HG03060 (cell line): ENCODE measurements around the gene CHD3.
"Not testable (repeated sequence)": the region's sequence is repeated elsewhere in the genome, so short reads cannot be mapped to it uniquely, and the experiment has no call there.

Experiments
- ATAC-seq: cut with Tn5 transposase; IDR thresholded peaks from one replicate; pipeline ENCODE4 v1.9.1; 2021; ENCODE audit warnings: low read depth, moderate number of reproducible peaks; ENCODE audit not compliant: unreplicated experiment

The CHD3 gene

DNA sequence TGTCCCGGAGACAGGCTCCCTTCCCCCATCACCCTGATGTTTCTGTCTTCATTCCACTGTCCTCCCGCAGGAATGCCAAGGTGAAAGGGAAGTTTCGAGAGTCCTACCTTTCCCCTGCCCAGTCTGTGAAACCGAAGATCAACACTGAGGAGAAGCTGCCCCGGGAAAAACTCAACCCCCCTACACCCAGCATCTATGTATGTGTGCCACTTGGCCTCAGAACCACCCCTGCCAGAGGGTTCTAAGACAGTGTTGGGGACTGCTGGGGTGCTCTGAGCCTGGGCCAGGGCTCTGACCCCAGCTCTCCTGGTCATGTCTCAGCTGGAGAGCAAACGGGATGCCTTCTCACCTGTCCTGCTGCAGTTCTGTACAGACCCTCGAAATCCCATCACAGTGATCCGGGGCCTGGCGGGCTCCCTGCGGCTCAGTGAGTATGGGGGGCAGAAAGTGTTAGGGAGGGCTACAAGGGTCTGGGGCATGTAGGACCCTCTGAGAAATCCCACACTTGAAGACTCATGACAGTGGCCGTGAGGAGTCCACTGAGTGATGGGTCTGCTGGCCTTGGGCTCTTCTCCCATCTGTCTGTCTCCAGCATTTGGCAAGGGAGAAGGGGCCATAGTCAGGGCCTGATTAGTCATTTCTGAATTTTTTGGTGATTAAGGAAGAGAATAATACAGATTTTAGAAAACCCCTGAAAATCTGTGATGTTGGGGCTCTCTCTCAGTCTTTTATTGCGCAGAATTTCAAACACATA, 38.7 kb upstream of the CHD3 start:
- ATAC-seq, result no peak

DNA sequence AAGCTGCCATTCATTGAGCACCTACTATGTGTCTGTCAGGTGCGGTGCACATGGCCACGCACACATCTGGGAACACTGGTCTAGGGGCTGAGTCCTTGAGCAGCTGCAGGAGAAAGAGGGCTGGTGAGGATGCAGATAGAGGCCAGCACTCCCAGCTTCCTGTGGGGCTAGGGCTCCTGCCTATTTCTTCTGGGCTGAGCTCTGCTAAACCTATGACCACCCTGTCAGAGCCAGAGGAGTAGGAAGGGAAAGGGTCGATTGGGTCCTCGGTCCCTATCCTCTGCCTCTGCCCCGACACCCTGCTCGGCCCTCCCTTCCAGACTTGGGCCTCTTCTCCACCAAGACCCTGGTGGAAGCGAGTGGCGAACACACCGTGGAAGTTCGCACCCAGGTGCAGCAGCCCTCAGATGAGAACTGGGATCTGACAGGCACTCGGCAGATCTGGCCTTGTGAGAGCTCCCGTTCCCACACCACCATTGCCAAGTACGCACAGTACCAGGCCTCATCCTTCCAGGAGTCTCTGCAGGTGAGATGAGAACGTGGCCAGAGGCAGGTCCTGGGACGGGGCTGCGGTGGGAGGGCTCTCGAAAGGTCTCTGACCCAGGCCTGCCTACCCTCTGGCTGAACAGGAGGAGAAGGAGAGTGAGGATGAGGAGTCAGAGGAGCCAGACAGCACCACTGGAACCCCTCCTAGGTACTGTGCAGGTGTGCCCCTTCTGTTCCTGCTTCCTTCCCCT, 37.7 kb upstream of the CHD3 start:
- no peak for ATAC-seq

DNA sequence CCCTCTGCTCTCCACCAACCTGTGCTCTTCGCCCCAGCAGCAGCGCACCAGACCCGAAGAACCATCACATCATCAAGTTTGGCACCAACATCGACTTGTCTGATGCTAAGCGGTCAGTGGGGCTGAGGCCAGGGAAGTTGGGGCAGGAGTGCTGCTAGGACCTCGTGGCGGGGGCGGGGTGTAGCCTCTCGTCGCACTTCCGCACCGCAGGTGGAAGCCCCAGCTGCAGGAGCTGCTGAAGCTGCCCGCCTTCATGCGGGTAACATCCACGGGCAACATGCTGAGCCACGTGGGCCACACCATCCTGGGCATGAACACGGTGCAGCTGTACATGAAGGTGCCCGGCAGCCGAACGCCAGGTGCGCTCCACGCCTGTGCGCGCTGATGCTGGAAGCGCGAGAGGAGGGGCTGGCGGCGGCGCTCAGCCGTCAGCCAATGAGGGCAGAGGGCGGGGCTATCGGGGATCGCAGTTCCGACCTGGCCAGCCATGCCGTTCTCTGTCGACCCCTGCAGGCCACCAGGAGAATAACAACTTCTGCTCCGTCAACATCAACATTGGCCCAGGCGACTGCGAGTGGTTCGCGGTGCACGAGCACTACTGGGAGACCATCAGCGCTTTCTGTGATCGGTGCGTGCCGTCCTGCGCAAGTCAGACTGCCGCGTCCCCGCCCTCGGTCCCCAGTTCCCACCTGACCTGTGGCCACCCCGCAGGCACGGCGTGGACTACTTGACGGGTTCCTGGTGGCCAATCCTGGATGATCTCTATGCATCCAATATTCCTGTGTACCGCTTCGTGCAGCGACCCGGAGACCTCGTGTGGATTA, 36.9 kb upstream of the CHD3 start:
- no peak for ATAC-seq

DNA sequence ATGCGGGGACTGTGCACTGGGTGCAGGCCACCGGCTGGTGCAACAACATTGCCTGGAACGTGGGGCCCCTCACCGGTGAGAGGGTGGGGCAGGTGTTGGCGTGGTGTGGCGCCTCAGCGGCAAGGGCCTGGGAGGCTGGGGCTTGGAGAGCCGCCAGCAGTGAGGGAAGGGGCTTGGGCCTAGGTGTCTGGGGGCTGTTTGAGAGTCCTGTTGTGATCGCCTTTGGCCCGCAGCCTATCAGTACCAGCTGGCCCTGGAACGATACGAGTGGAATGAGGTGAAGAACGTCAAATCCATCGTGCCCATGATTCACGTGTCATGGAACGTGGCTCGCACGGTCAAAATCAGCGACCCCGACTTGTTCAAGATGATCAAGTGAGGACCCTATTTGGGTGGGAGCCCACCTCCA, 36.3 kb upstream of the CHD3 start:
- ATAC-seq, result no peak

DNA sequence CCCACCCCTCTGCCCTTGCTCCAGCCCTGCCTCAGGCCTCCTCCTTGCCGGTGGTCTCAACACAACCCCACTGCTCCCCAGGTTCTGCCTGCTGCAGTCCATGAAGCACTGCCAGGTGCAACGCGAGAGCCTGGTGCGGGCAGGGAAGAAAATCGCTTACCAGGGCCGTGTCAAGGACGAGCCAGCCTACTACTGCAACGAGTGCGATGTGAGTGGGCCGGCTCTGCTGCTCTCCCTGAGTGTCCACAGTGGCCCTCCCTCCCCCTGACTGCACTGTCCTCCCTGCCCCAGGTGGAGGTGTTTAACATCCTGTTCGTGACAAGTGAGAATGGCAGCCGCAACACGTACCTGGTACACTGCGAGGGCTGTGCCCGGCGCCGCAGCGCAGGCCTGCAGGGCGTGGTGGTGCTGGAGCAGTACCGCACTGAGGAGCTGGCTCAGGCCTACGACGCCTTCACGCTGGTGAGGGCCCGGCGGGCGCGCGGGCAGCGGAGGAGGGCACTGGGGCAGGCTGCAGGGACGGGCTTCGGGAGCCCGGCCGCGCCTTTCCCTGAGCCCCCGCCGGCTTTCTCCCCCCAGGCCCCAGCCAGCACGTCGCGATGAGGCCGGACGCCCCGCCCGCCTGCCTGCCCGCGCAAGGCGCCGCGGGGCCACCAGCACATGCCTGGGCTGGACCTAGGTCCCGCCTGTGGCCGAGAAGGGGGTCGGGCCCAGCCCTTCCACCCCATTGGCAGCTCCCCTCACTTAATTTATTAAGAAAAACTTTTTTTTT, 35.5 kb upstream of the CHD3 start:
- no peak for ATAC-seq

DNA sequence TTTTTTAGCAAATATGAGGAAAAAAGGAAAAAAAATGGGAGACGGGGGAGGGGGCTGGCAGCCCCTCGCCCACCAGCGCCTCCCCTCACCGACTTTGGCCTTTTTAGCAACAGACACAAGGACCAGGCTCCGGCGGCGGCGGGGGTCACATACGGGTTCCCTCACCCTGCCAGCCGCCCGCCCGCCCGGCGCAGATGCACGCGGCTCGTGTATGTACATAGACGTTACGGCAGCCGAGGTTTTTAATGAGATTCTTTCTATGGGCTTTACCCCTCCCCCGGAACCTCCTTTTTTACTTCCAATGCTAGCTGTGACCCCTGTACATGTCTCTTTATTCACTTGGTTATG, 34.9 kb upstream of the CHD3 start:
- no peak for ATAC-seq

DNA sequence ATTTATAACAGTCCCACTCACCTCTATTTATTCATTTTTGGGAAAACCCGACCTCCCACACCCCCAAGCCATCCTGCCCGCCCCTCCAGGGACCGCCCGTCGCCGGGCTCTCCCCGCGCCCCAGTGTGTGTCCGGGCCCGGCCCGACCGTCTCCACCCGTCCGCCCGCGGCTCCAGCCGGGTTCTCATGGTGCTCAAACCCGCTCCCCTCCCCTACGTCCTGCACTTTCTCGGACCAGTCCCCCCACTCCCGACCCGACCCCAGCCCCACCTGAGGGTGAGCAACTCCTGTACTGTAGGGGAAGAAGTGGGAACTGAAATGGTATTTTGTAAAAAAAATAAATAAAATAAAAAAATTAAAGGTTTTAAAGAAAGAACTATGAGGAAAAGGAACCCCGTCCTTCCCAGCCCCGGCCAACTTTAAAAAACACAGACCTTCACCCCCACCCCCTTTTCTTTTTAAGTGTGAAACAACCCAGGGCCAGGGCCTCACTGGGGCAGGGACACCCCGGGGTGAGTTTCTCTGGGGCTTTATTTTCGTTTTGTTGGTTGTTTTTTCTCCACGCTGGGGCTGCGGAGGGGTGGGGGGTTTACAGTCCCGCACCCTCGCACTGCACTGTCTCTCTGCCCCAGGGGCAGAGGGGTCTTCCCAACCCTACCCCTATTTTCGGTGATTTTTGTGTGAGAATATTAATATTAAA, 34.4 kb upstream of the CHD3 start:
- ATAC-seq, result no peak

DNA sequence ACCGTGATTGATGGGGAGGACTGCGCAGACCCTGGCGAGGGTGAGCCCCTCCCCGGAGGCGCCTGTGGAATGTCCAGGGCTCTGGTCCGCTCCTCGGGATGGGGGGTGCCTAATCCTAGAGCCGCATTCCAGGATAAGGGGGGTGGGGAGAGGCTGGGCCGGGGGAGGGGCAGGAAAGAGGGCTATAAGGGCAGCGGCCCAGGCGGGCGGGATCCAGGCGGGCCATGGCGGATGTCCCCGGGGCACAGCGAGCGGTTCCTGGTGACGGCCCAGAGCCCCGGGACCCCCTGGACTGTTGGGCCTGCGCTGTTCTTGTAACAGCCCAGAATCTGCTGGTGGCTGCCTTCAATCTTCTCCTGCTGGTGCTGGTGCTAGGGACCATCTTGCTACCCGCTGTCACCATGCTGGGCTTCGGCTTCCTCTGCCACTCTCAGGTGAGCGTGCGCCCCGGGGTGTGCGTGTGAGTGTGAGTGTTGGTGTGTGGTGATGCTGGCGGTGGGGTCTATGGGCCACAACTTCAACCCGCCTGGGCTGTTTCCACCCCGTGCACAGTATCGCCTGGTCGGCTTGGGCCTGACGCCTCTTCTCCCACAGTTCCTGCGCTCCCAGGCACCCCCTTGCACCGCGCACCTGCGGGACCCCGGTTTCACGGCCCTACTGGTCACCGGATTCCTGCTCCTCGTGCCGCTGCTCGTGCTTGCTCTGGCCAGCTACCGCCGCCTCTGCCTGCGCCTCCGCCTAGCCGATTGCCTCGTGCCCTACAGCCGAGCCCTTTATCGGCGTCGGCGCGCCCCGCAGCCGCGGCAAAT, 33.5 kb upstream of the CHD3 start, which contains the start of gene TMEM88:
TMEM88 (plus strand) TSS at position 216 of the 809 bp plus-strand sequence; CDS start at position 225, 9 bp downstream.
- no peak for ATAC-seq

DNA sequence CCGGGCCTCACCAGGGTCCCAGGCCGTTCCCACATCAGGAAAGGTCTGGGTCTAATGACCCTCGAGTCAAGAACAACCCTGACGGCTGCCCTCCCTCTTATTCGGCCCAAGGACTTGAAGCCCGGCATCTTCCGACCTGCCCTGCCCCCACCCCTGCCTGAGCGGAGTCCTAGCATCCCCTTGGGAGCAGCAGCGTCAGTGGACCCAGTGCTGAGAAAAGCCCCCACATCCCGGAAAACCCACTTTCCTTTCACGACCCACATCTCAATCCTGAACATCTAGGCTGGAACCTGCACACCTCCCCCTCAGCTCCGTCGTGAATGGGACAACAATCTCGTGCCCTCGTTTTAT, 33.0 kb upstream of the CHD3 start:
- ATAC-seq, result no peak

DNA sequence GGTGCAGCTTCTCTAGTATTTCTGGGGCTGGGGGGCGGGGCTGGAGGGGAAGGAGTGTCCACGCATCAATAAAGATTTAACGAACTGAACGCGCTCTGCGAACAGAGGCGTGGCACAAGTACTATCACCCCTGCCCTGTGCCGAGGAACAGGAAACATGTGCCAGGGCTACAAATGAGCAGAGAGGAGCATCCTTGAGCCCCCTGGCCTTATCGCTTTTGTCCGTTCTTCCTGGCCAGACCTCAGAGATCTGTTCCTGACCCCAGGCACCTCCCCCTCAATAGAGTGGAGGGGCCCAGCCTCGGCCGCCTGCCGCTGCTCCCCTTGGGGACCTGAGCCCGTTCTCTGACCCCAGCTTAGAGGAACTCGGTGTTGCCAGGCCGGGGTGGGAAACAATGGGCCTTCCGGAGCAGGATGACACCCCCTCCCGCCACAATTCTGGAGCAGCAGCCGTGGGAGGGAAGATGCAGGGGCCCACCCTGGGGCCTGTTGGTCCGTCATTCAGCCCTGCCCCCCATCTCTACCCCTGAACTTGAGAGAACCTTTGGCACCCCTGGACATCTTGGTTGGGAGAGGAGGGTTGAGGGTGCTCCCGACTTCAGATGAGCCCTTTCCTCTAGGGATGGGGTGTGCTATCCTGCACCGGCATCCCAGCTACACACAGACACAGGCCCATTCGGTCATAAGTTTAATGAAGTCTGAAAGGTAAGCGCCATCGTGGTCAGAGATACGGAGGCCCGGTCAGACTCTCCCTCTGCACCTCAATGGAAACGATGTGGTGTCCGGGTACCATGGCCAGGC, 32.4 kb upstream of the CHD3 start:
- no peak for ATAC-seq

DNA sequence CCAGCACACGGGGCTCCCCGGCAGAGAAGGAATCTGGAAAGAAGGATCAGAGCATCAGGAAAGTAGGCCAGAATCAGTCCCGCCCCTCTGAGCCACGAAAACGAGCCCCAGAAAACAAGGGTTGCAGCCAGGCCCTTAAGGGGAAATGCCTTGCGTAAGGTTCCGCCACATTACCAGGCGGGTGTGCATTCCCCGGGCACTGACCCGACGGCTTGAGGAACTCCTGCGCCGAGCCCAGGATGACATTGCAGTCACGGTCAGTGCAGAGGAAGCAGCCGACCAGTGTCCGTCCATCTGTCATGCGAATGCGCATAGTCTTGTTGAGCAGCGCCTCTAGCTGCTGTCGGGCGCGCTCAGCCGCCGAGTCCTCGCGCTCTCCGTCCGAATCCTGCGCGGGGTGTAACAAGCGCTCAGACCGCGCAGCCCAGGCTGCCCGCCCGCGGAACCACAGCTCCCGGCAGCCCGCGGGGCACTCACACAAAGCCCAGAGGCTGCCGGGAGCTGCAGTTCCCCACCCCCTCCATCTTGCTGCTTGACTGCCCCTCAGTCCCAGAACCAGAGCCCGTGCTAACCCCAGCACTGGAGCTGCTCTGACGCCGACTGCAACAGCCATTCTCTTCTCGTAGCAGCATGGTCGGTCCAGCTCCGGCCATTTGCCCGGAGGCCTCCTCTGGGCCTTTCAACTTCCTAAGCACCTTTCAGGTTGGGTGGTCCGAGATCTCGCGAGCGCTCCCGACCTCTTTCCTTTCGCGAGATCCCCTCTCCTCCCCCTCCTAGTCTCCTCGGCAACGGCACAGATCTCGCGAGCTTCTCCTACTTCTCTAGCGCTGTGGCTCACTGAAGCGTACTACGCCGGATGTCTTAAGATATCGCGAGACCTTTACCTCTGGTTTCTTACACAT, 31.5 kb upstream of the CHD3 start, which contains the start of gene NAA38:
NAA38 (minus strand) TSS at position 749 of the 902 bp plus-strand sequence; CDS start at position 653, 96 bp downstream.
- peak; percentile 67 for ATAC-seq

DNA sequence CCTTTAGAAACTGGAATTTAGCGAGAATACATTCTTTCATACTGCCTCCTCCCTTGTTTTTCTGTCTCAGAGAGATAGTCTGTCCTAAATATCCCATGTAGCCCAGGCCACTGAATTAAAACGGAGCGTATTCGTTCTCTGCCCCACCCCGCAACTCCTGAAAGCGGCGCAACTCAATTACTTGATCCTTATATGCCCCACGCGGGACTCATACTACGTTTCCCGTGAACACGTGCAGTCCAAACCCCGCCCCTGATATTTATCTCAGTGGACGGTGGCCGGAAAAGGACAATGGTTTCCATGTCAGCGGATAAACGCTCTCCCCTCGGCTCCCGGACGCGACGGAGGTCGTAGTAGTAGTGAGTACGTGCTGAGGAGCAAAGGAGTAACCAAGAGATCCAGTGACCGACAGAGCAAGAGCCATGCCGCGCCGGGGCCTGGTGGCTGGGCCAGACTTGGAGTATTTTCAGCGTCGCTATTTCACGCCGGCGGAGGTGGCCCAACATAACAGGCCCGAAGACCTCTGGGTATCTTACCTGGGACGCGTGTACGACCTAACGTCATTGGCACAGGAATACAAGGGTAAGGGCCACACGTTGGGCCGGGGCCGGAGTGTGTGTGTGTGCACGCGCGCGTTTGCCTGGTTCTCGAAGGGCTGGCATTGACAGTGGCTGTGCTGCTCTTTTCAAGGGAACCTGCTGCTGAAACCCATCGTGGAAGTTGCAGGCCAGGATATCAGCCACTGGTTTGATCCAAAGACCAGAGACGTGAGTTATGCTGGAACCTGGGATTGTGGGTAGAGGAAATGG, 30.7 kb upstream of the CHD3 start, which contains the start of gene CYB5D1:
CYB5D1 (plus strand) TSS at position 291 of the 809 bp plus-strand sequence; CDS start at position 423, 132 bp downstream.
- ATAC-seq, result peak; percentile 19

DNA sequence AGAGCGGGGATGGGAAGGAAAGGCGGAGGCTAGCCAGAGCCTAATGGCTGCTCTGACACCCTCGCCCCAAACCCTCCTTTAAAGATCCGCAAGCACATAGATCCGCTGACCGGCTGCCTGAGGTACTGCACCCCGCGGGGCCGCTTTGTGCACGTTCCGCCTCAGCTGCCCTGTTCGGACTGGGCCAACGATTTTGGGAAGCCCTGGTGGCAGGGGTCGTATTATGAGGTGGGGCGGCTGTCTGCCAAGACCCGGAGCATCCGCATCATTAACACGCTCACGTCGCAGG, 30.1 kb upstream of the CHD3 start:
- ATAC-seq, result no peak

DNA sequence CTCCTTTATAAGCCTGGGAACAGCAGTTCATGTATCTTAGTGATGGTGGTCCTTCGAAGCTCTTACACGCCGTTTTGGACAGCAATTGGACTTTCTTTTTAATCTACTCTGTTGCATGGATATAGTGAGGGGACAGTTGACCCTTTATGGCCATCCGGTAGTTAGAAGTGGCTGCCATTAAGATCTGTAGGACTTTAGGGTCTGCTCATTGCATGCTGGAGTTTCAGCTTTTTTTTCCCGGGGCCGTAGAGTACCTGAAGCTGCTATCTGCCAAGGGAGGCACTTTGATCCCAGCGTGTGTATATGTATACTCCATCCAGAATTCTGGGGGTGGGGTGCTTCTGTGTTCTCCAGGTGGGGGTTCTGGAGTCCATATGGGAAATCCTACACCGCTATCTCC, 29.6 kb upstream of the CHD3 start:
- ATAC-seq, result no peak

DNA sequence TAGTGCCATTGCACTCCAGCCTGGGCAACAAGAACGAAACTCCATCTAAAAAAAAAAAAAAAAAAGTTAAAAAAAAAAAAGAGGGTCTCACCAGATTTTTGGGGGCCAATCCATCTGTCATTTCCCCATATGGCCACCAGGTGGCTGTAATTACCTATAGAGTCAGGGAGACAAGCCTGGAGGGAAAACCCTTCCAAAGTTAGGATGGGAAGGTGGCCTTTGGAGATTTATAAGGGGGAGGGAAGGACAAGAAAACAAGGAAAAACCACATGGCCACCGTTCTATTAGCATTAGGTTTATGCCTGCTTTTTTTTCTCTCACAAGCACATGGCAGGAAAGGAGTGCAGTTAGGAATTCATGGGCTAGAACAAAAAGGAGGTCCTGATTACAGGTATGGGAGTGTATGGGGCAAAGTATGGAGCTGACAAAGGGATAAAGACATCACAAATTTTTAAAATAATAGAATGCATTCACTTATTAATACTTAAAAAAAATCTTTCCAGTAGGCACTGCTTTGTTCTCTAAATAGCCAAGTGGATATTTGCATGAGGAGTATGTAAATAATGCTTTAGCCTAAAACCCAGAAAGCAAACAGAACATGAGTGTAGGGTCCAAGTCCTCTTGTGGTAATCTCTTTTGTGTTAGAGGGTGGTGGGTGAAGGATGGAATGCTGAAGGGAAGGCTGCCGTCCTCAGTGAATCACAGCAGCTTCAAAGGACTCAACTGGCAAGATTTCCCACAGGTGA, 25.7 kb upstream of the CHD3 start:
- ATAC-seq, result no peak

DNA sequence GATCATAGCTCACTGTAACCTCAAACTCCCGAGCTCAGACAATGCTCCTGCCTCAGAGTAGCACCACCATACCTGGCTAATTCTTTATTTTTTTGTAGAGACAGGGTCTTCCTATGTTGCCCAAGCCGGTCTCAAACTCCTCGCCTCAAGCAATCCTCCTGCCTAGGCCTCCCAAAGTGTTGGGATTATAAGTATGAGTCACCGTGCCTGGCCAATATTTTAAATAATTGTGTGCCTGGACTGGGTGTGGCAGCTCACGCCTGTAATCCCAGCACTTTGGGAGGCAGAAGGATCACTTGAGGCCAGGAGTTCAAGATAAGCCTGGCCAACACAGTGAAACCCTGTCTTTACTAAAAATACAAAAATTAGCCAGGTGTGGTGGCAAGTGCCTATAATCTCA, 24.2 kb upstream of the CHD3 start:
- ATAC-seq, result not testable (repeated sequence)
